CD4-positive, alpha-beta T cell treated with Interleukin-4 for 1 hour (primary cell): ENCODE results near the gene NGF.
"Not testable (repeated sequence)": the region's sequence is repeated elsewhere in the genome, so short reads cannot be mapped to it uniquely, and the experiment has no call there.

Source experiments
- DNase-seq, 2 donors: peaks; one replicate each; pipeline ENCODE4 v3.0.0-alpha.2; 2020 to 2022

NGF gene

GRCh38 chr1:115337633-115338456 lies at the start of gene NGF:
NGF (minus strand) TSS chr1:115338249; CDS start chr1:115286795, 51,454 bp downstream.
- no peak for DNase-seq

- DNase-seq, result not testable (repeated sequence)
Observed at GRCh38 chr1:115383455-115383854, 45.4 kb upstream of the NGF start.

GRCh38 chr1:115379943-115380342 lies 41.9 kb upstream of the NGF start:
- DNase-seq, result no peak

- no peak for DNase-seq
Observed at GRCh38 chr1:115377411-115377810, 39.4 kb upstream of the NGF start.

GRCh38 chr1:115374598-115374997 lies 36.5 kb upstream of the NGF start:
- DNase-seq, result no peak

GRCh38 chr1:115373305-115373704 lies 35.3 kb upstream of the NGF start:
- no peak for DNase-seq

GRCh38 chr1:115365738-115366137 lies 27.7 kb upstream of the NGF start:
- no peak for DNase-seq

- no peak for DNase-seq
Observed at GRCh38 chr1:115364780-115365155, 26.7 kb upstream of the NGF start.

- no peak for DNase-seq
Observed at GRCh38 chr1:115364046-115364779, 26.2 kb upstream of the NGF start.

- DNase-seq, result no peak
Observed at GRCh38 chr1:115363171-115363570, 25.1 kb upstream of the NGF start.

GRCh38 chr1:115360505-115361129 lies 22.6 kb upstream of the NGF start:
- not testable (repeated sequence) for DNase-seq

- DNase-seq, result not testable (repeated sequence)
Observed at GRCh38 chr1:115359787-115360452, 21.9 kb upstream of the NGF start.

- no peak for DNase-seq
Observed at GRCh38 chr1:115356356-115356755, 18.3 kb upstream of the NGF start.

- no peak for DNase-seq
Observed at GRCh38 chr1:115355069-115355468, 17.0 kb upstream of the NGF start.

- DNase-seq, result no peak
Observed at GRCh38 chr1:115351143-115351542, 13.1 kb upstream of the NGF start.

- no peak for DNase-seq
Observed at GRCh38 chr1:115348636-115349035, 10.6 kb upstream of the NGF start.

GRCh38 chr1:115347282-115347681 lies 9.2 kb upstream of the NGF start:
- no peak for DNase-seq

- no peak for DNase-seq
Observed at GRCh38 chr1:115343200-115343737, 5.2 kb upstream of the NGF start.

- DNase-seq, result no peak
Observed at GRCh38 chr1:115341948-115342347, 3.9 kb upstream of the NGF start.

GRCh38 chr1:115340879-115341278 lies 2.8 kb upstream of the NGF start:
- DNase-seq, result no peak

GRCh38 chr1:115338457-115338820 lies 390 bp upstream of the NGF start:
- DNase-seq, result no peak

- no peak for DNase-seq
Observed at GRCh38 chr1:115337276-115337632, 795 bp downstream of the NGF start.

- no peak for DNase-seq
Observed at GRCh38 chr1:115336741-115337140, 1.3 kb downstream of the NGF start.
